Activated CD4-positive, alpha-beta T cell treated with anti-CD3 and anti-CD28 coated beads for 36 hours (primary cell): ENCODE results near the gene WNT8A. TPM values are rescaled to one million over a fixed set of nuclear protein-coding genes. Genes with fewer than 3 reads are reported as not detected.
"Not testable (repeated sequence)": the region's sequence is repeated elsewhere in the genome, so short reads cannot be mapped to it uniquely, and the experiment has no call there.

ENCODE experiments used
- ATAC-seq: fragments of 200-7000 bp; cut with Tn5 transposase; one replicate; pipeline ENCODE4 v1.10.0; 2021; ENCODE audit warnings: mild to moderate bottlenecking, moderate library complexity
- CTCF ChIA-PET: fragments of 350-600 bp; sonication (Branson Sonifier 250); formaldehyde crosslinking; loops from one replicate; lab custom pipeline; 2021; ENCODE audit warnings: antibody characterized with exemption; lab: Charles Lee
- POLR2A ChIA-PET: fragments of 350-600 bp; sonication (Branson Sonifier 250); formaldehyde crosslinking; loops from one replicate; lab custom pipeline; 2021; ENCODE audit warnings: antibody characterized with exemption, inconsistent platforms; lab: Charles Lee
- DNase-seq: peaks from one replicate; pipeline ENCODE4 v3.0.0-alpha.2; 2020
- H3K27ac Mint-ChIP-seq: one replicate; pipeline ENCODE4 v1.8.0; 2021; ENCODE audit warnings: mixed read lengths
- H3K27me3 Mint-ChIP-seq: one replicate; pipeline ENCODE4 v1.8.0; 2021; ENCODE audit warnings: mixed read lengths
- H3K36me3 Mint-ChIP-seq: one replicate; pipeline ENCODE4 v1.8.0; 2021; ENCODE audit warnings: low read depth, mixed read lengths
- H3K4me1 Mint-ChIP-seq: one replicate; pipeline ENCODE4 v1.8.0; 2021; ENCODE audit warnings: mixed read lengths
- H3K4me3 Mint-ChIP-seq: one replicate; pipeline ENCODE4 v1.8.0; 2021; ENCODE audit warnings: mild to moderate bottlenecking, moderate library complexity, mixed read lengths
- H3K9me3 Mint-ChIP-seq: one replicate; pipeline ENCODE4 v1.8.0; 2021; ENCODE audit warnings: low read depth, mixed read lengths
- intact Hi-C, 2 experiments: fragments of 100-400 bp; cut with DNase I in 1 of 2; cut with micrococcal nuclease in 1 of 2; formaldehyde crosslinking; loops; one replicate each; pipeline versions ENCODE4 v1.14.2 to v1.15.1; 2022 to 2024; cut with DNase I, micrococcal nuclease
- total RNA-seq, 2 experiments: library from RNA; stranded (reverse); gene quantifications; one replicate each; pipeline ENCODE4 v1.2.3, GENCODE V29; 2021

WNT8A gene, protein sequence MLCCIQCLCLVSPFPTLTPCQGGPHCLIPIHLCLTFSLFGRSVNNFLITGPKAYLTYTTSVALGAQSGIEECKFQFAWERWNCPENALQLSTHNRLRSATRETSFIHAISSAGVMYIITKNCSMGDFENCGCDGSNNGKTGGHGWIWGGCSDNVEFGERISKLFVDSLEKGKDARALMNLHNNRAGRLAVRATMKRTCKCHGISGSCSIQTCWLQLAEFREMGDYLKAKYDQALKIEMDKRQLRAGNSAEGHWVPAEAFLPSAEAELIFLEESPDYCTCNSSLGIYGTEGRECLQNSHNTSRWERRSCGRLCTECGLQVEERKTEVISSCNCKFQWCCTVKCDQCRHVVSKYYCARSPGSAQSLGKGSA
- not detected for total RNA-seq

DNA sequence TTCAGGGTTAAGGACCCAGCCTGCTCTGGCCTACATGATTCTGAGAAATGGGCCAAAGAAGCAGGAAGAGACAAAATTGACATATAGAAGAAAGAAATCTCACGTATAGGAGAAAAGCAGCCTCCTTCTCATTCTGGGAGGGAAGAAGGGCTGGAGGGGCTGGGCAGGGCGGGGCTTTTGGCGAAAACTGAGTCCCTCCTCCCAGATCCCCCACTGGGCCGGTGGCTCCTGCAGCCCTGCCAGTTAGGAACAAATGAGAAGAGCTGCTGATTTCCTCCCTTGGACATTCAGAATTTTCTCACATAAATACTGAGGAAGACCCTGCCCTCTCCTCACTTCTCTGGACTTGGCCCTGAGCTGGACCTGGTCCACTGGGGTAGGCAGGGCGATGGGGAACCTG, at the start of gene WNT8A:
Gene WNT8A (plus strand): TSS at position 332 of the 400 bp plus-strand sequence. CDS start 95 bp downstream, outside the sequence.
- Mint-ChIP-seq H3K27me3 (peaks cover 2% of the 10 kb centered on the region), H3K4me3 (no peak within 1 kb of the TSS)

DNA sequence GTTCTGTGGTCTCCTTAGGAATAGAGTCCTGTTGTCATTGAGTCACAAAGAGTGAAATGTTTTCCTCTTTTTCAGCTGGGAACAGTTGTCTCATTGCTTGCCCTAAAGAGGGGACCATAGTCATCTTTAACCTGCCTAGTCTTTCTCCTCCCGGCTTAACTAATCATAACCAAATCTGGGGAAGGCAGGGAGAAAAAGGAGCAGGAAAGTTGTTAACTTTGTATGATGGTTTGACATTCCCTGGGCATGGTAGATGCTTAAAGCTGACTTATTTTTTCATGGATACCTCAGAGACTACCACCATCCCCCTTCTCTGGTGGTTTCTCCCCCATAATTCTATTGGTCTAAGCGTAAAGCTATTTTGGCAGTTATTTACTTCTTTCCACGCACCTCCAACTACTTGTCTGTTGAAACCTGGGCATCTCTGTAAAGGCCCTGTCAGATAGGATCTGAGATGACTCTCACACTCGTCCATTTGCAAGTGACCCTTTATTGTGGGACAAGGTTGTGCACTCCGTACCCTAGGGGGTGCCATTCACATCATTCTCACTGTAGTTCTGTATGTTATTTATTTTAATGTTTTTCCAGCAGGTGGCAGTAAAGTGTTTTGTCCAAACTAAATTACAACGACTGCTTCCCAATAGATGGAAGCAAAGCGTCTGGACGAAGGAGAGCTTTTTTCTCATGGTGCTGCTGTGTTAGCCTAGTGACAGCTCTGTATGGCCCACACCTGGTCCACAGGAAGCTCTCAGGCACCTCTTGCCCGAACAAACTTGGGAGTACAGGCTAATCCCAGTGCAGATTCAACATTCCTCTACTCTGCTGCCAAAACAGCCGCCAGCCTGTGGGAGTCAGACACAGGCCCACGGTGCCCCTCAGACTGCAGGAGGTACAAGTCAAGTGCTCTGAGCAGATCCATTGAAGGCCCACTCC, 48.0 kb upstream of the WNT8A start:
- peak; percentile 74 for ATAC-seq
- ChIA-PET CTCF (interaction anchor here (0.5 to 9.0 kb wide), 34 partner anchors 9 to 404 kb away, joined by 3 to 182 read pairs (median 5); partner anchors contain the start of genes BRD8, KLHL3, MYOT and NME5), POLR2A (interaction anchor here (0.6 kb wide), 1 partner anchor 319 kb away, joined by 3 read pairs; no protein-coding TSS in a partner anchor)
- Mint-ChIP-seq H3K36me3 (peaks cover 4% of the 10 kb centered on the region), H3K27me3 (no peaks in the 10 kb centered on the region), H3K4me1 (peaks cover 26% of the 10 kb centered on the region), H3K27ac (no peak overlapping the region), H3K9me3 (no peaks in the 10 kb centered on the region), H3K4me3 (no peak overlapping the region)
- peak; percentile 74 for DNase-seq
- intact Hi-C loops = loop anchor here (1.0 to 2.0 kb wide), 4 partner anchors 32 to 423 kb away; partner anchors contain the start of gene HNRNPA0 (in 1 of the 2)

More for the DNA sequence above, at the start of gene WNT8A:
- Mint-ChIP-seq H3K4me1 (peaks cover 15% of the 10 kb centered on the region), H3K36me3 (no peaks in the 10 kb centered on the region), H3K9me3 (no peaks in the 10 kb centered on the region), H3K27ac (no peak within 1 kb of the TSS)
- ChIA-PET CTCF (interaction anchor here (0.7 to 2.7 kb wide), 5 partner anchors 9 to 50 kb away, joined by 3 to 21 read pairs (median 4); no protein-coding TSS in a partner anchor), POLR2A (no interaction called here)
- no peak for ATAC-seq
- no peak for DNase-seq
- intact Hi-C loops = no loop called here

DNA sequence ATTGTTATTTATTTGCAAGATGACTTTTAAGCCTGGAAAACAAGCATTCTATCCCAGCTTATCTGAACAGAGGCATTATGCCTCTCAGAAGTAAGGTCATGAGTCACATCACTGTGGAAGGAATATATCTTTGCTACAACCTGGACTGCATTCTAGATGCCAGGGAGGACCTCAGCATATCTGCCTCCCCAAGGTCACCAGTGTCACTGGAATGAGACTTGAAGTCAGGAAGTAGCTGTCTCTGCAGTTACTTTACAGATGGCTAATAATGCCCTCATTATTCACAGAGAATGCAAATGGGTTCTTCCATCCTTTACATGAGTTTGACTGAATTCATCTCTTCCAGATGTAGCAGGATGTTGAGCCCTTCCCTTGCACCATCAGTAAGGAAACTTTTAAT, 46.6 kb upstream of the WNT8A start:
- Mint-ChIP-seq H3K9me3 (no peaks in the 10 kb centered on the region), H3K4me3 (no peak overlapping the region), H3K36me3 (no peaks in the 10 kb centered on the region), H3K27ac (no peak overlapping the region), H3K27me3 (no peaks in the 10 kb centered on the region), H3K4me1 (peaks cover 15% of the 10 kb centered on the region)
- no peak for DNase-seq
- CTCF ChIA-PET = interaction anchor here (0.8 to 9.0 kb wide), 10 partner anchors 11 to 258 kb away, joined by 3 to 182 read pairs (median 6); no protein-coding TSS in a partner anchor
- ATAC-seq = no peak
- POLR2A ChIA-PET = no interaction called here
- intact Hi-C loops = loop anchor here in 1 of 2 experiments (2.0 kb wide), 1 partner anchor 282 kb away; the partner anchor contains the start of gene HNRNPA0

DNA sequence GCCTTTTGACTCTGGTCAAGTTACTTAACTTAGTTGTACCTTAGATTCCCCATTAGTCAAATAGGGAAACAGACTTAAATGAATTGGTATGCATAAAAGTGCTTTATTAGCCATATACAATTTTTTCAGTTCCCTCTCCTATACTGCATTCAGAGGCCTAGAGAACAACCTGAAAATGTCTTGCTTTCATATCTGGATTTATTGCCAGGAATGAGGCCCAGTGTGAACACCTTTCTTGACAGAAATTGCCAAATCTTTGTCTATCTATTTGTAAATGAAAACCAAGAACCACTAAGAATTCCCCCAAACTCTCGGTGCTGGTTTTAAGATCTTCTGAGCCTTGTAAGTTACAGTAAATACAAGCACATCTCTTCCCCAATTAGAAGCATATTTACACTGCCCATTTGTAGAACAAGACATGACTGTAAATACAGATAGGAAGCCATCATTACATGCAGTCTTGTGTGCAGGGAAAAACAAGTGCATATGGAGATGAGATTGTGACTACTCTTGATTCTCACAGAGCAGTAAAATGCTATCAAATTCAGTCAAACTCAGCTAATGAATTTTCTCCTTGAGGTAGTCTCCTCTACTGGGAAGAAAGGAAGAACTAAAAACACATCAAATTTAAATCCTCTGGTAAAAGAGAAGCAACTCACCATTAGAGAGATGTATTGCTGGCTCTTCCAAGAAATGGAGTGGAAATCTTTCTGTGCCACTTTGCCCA, 45.8 kb upstream of the WNT8A start:
- intact Hi-C loops = loop anchor here in 1 of 2 experiments (2.0 kb wide), 1 partner anchor 283 kb away; the partner anchor contains the start of gene HNRNPA0
- Mint-ChIP-seq H3K27me3 (no peaks in the 10 kb centered on the region), H3K4me3 (no peak overlapping the region), H3K27ac (no peak overlapping the region), H3K9me3 (no peaks in the 10 kb centered on the region), H3K36me3 (no peaks in the 10 kb centered on the region), H3K4me1 (peaks cover 15% of the 10 kb centered on the region)
- ChIA-PET POLR2A (no interaction called here), CTCF (interaction anchor here (1.1 to 9.0 kb wide), 7 partner anchors 16 to 286 kb away, joined by 3 to 182 read pairs (median 4); partner anchors contain the start of gene BRD8)
- DNase-seq (no peak), ATAC-seq (no peak)

DNA sequence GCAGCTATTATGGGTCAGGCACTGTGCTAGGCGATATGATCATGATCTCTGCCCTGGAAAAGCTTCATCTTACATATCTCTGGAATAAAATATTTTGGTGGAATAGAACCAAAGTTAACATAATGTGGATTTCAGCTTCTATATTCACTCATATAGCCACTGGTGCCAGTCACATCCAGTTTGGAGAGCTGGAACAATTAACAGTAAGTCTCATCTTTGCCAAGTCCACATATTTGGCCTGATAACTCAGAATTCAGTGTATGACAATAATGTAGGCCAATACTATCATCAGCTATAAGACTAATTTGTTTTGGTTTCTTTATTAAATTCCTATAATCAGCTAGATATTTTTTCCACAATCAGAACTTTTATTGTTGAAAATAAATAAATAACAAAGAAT, 45.0 kb upstream of the WNT8A start:
- Mint-ChIP-seq H3K9me3 (no peaks in the 10 kb centered on the region), H3K4me3 (no peak overlapping the region), H3K4me1 (peaks cover 11% of the 10 kb centered on the region), H3K27me3 (no peaks in the 10 kb centered on the region), H3K36me3 (no peaks in the 10 kb centered on the region), H3K27ac (no peak overlapping the region)
- POLR2A ChIA-PET = no interaction called here
- intact Hi-C loops = no loop called here
- CTCF ChIA-PET = interaction anchor here (0.7 to 9.0 kb wide), 10 partner anchors 15 to 287 kb away, joined by 3 to 182 read pairs (median 3); partner anchors contain the start of gene BRD8
- no peak for DNase-seq
- ATAC-seq = no peak

DNA sequence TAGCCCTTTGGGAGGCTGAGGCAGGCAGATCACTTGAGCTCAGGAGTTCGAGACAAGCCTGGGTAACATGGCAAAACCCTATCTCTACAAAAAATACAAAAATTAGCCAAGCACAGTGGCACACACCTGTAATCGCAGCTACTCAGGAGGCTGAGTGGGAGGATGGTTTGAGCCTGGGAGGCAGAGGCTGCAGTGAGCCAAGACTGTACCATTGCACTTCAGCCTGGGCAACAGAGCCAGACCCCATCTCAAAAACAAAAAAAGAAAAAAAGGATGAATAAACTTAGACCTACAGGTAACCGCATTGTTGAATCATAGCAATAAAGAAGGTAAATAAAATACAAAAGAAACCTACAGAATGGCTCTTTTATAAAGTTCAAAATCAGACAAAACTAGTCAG, 38.5 kb upstream of the WNT8A start:
- H3K4me1 Mint-ChIP-seq, POLR2A ChIA-PET, ATAC-seq, H3K27me3 Mint-ChIP-seq, H3K9me3 Mint-ChIP-seq, H3K36me3 Mint-ChIP-seq, H3K4me3 Mint-ChIP-seq, H3K27ac Mint-ChIP-seq, intact Hi-C loops, DNase-seq: not testable (repeated sequence)
- CTCF ChIA-PET = interaction anchor here (0.8 to 2.1 kb wide), 5 partner anchors 10 to 88 kb away, joined by 3 to 10 read pairs (median 4); no protein-coding TSS in a partner anchor

DNA sequence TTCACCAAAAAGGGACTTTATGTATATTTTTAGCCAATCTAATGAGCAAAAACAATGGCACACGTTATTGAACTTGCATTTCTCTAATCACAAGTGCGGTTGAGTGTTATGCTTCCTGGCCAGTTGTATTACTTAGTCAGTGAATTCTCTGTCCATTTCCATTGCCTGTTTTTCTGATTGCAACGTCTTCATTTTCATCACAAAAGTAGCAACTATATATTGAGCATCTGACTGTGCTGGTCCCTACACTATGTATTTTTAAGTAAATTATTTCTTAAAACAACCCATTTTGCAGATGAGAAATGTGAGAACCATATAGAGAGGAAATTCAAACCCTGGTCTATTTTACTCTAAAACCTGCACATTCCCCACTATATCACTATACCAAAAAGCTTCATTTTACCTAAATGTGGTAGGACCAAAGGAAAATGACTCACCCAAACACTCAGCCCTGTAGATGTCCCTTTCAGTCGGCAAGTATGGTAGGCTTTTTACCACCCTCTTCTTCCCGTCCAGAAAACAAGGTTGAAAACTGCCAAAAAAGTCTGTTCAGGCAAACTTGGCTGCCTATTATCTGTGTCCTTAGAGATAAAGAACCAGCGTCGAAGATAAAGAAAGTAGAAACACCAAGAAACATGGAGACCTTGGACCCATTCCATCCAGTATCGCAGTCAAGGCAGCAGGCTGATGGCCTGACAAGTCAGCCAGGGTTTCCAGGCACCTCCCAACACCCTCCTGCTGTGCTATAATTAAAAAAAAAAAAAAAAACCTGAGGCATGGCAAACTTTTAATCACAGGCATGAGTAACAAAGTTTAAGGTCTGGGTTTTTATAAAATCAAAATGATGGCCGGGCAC, 32.2 kb upstream of the WNT8A start:
- peaks cover 10% of the 10 kb centered on the region for H3K4me1 Mint-ChIP-seq
- ChIA-PET CTCF (interaction anchor here (1.0 kb wide), 2 partner anchors 9 to 16 kb away, joined by 3 read pairs; no protein-coding TSS in a partner anchor), POLR2A (no interaction called here)
- intact Hi-C loops = no loop called here
- H3K27ac Mint-ChIP-seq = no peak overlapping the region
- H3K9me3 Mint-ChIP-seq = no peaks in the 10 kb centered on the region
- ATAC-seq (no peak), DNase-seq (no peak)
- H3K36me3 Mint-ChIP-seq = no peaks in the 10 kb centered on the region
- no peak overlapping the region for H3K4me3 Mint-ChIP-seq
- peaks cover 6% of the 10 kb centered on the region for H3K27me3 Mint-ChIP-seq

DNA sequence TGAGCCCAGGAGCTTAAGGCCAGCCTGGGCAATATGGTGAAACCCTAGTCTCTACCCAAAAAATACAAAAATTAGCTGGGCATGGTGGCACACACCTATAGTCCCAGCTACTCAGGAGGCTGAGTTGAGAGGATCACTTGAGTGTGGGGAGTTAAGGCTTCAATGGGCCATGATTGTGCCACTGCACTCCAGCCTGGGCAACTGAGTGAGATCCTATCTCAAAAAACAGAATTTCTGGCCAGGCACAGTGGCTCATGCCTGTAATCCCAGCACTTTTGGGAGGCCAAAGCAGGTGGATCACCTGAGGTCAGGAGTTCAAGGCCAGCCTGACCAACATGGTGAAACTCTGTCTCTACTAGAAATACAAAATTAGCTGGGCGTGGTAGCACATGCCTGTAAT, 31.1 kb upstream of the WNT8A start:
- intact Hi-C loops, H3K27me3 Mint-ChIP-seq, POLR2A ChIA-PET, H3K27ac Mint-ChIP-seq, H3K4me3 Mint-ChIP-seq, ATAC-seq, H3K9me3 Mint-ChIP-seq, DNase-seq, H3K36me3 Mint-ChIP-seq: not testable (repeated sequence)
- peaks cover 10% of the 10 kb centered on the region for H3K4me1 Mint-ChIP-seq
- CTCF ChIA-PET = interaction anchor here (1.0 kb wide), 2 partner anchors 11 to 17 kb away, joined by 3 read pairs; no protein-coding TSS in a partner anchor

DNA sequence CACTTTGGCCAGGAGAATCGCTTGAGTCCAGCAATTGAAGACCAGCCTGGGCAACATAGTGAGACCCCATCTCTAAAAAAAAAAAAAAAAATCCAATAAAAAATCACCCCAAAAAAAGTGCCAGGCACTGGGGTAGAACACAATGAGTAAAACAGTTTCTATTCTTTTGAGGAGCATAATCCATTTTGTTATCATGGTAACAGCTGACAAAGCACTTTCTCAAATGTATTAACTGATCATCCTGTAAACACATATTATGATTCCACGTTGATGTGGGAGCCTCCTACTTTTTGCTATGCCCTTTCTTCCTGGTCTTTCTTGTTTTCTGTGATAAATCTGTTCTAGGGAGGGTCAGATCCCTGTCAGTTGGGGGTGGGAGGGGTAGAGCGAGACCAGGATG, 30.3 kb upstream of the WNT8A start:
- ChIA-PET POLR2A (interaction anchor here (0.5 kb wide), 1 partner anchor 225 kb away, joined by 17 read pairs; no protein-coding TSS in a partner anchor), CTCF (interaction anchor here (0.6 to 1.1 kb wide), 3 partner anchors 15 to 37 kb away, joined by 3 read pairs; no protein-coding TSS in a partner anchor)

More for the DNA sequence above, 30.3 kb upstream of the WNT8A start:
- Mint-ChIP-seq H3K4me1 (peaks cover 10% of the 10 kb centered on the region), H3K27ac (peak overlapping the region; percentile 28), H3K9me3 (no peaks in the 10 kb centered on the region), H3K36me3 (no peaks in the 10 kb centered on the region), H3K27me3 (peaks cover 6% of the 10 kb centered on the region), H3K4me3 (no peak overlapping the region)
- ATAC-seq (peak; percentile 30), DNase-seq (no peak)
- intact Hi-C loops = no loop called here
